Esophagus muscularis mucosa (tissue), 4 donors: ENCODE measurements around the gene CLTB. TPM values are rescaled to one million over a fixed set of nuclear protein-coding genes. Genes with fewer than 3 reads are reported as not detected.
A peak's percentile ranks its signal among the peaks of the same experiment; 100 is the strongest.

Experiments used
- DNase-seq: peaks from one replicate; pipeline ENCODE4 v3.0.0-alpha.2; 2017; ENCODE audit errors: extremely low spot score
- H3K27ac ChIP-seq, 4 donors: fragments of 200-600 bp; sonication (generic); replicated peaks in 1 of 4; 1 replicate in 3 of 4; 2 replicates in 1 of 4; pipeline ENCODE4 v1.5.1; 2016 to 2019; ENCODE audit warnings: mild to moderate bottlenecking in 1 of 4
- H3K27me3 ChIP-seq, 4 donors: fragments of 200-600 bp; sonication (generic); one replicate each; pipeline versions ENCODE4 v1.5.1 to v1.6.0; 2016 to 2019
- H3K36me3 ChIP-seq, 4 donors: fragments of 200-600 bp; sonication (generic); one replicate each; pipeline ENCODE4 v1.5.1; 2016 to 2019
- H3K4me1 ChIP-seq, 4 donors: fragments of 200-600 bp; sonication (generic); one replicate each; pipeline ENCODE4 v1.5.1; 2016 to 2019
- H3K4me3 ChIP-seq, 4 donors: fragments of 200-600 bp; sonication (generic); 1 replicate in 2 of 4; 2 replicates in 2 of 4; pipeline ENCODE4 v1.5.1; 2016 to 2019; ENCODE audit warnings: mild to moderate bottlenecking in 4 of 4, moderate library complexity in 1 of 4
- H3K9me3 ChIP-seq, 4 donors: fragments of 200-600 bp; sonication (generic); 1 replicate in 3 of 4; 2 replicates in 1 of 4; pipeline ENCODE4 v1.5.1; 2016 to 2019
- CTCF ChIP-seq, 3 experiments: fragments of 200-600 bp in 2 of 3; fragments of 450-650 bp in 1 of 3; sonication (generic) in 2 of 3; IDR thresholded peaks; one replicate each; pipeline ENCODE4 v1.5.1; 2017 to 2019; ENCODE audit warnings: antibody characterized with exemption in 3 of 3, mild to moderate bottlenecking in 2 of 3, moderate library complexity in 1 of 3
- EP300 ChIP-seq: sonication (generic); formaldehyde crosslinking; IDR thresholded peaks from one replicate; pipeline ENCODE4 v1.6.1; 2017; ENCODE audit warnings: antibody characterized with exemption
- POLR2A ChIP-seq: fragments of 450-650 bp; IDR thresholded peaks from one replicate; pipeline ENCODE4 v1.6.1; 2017; ENCODE audit warnings: antibody characterized with exemption, moderate library complexity, mild to moderate bottlenecking, low read depth
- POLR2AphosphoS5 ChIP-seq, 2 donors: sonication (generic); formaldehyde crosslinking; IDR thresholded peaks; one replicate each; pipeline ENCODE4 v1.6.1; 2017; ENCODE audit warnings: antibody characterized with exemption in 2 of 2
- WGBS: methylation state at CpG from one replicate; pipeline ENCODE4 v1.1.5; 2018; 5-methylcytosine and 5-hydroxymethylcytosine counted together
- intact Hi-C: fragments of 100-400 bp; cut with DNase I; formaldehyde crosslinking; loops from one replicate; pipeline ENCODE4 v1.15.1; 2023
- total RNA-seq, 4 donors: library from RNA; depleted of rRNA; stranded (reverse); fragments of >200 nt; gene quantifications; one replicate each; pipeline versions ENCODE4 v1.1.0 to v1.2.1, GENCODE V29; 2016

Gene CLTB
- total RNA-seq, 4 donors from 2014 or later, result 220 to 267 (median 239) TPM

GRCh38 chr5:176394096-176394495 is 22.2 kb downstream of the CLTB start:
- Histone ChIP-seq H3K36me3 (peaks cover 19 to 82% (median 73%) of the 10 kb centered on the region in 4 donors), H3K27ac (peak overlapping the region in 1 of 4 donors; percentile 54), H3K4me3 (no peak overlapping the region), H3K4me1 (peaks cover 25 to 39% (median 28%) of the 10 kb centered on the region in 4 donors), H3K9me3 (no peaks in the 10 kb centered on the region), H3K27me3 (no peaks in the 10 kb centered on the region)
- no peak for DNase-seq
- WGBS, result 96% methylated on average over 9 of the region's 9 CpGs
- intact Hi-C loops, result no loop called here
- no peak for TF ChIP-seq EP300
- no peak for TF ChIP-seq POLR2AphosphoS5 (IDR thresholded peaks at IDR 0.05)
- no peak for TF ChIP-seq CTCF (IDR thresholded peaks at IDR 0.05)
- no peak for TF ChIP-seq POLR2A

GRCh38 chr5:176392526-176392925 is 23.8 kb downstream of the CLTB start:
- Histone ChIP-seq H3K27ac (no peak overlapping the region), H3K9me3 (no peaks in the 10 kb centered on the region), H3K36me3 (peaks cover 19 to 72% (median 60%) of the 10 kb centered on the region in 4 donors), H3K4me3 (no peak overlapping the region), H3K27me3 (no peaks in the 10 kb centered on the region), H3K4me1 (peaks cover 30 to 45% (median 33%) of the 10 kb centered on the region in 4 donors)
- intact Hi-C loops, result no loop called here
- no peak for DNase-seq
- WGBS, result 92% methylated on average over 11 of the region's 11 CpGs
- TF ChIP-seq EP300 (no peak), CTCF (IDR thresholded peaks at IDR 0.05) (no peak), POLR2A (no peak), POLR2AphosphoS5 (IDR thresholded peaks at IDR 0.05) (no peak)

GRCh38 chr5:176391999-176392398 is 24.3 kb downstream of the CLTB start:
- peaks cover 36 to 50% (median 39%) of the 10 kb centered on the region in 4 donors for H3K4me1 ChIP-seq
- TF ChIP-seq CTCF (IDR thresholded peaks at IDR 0.05) (no peak), EP300 (no peak), POLR2A (no peak), POLR2AphosphoS5 (IDR thresholded peaks at IDR 0.05) (no peak)
- no peak overlapping the region for H3K27ac ChIP-seq
- no peaks in the 10 kb centered on the region for H3K27me3 ChIP-seq
- DNase-seq, result no peak
- no peaks in the 10 kb centered on the region for H3K9me3 ChIP-seq
- H3K36me3 ChIP-seq, result peaks cover 19 to 66% (median 56%) of the 10 kb centered on the region in 4 donors
- intact Hi-C loops, result no loop called here
- WGBS, result 78% methylated on average over 4 of the region's 4 CpGs
- H3K4me3 ChIP-seq, result no peak overlapping the region

- Histone ChIP-seq H3K9me3 (no peaks in the 10 kb centered on the region), H3K4me3 (no peak overlapping the region), H3K4me1 (peaks cover 36 to 53% (median 44%) of the 10 kb centered on the region in 4 donors), H3K27ac (no peak overlapping the region), H3K27me3 (no peaks in the 10 kb centered on the region), H3K36me3 (peaks cover 19 to 64% (median 51%) of the 10 kb centered on the region in 4 donors)
- intact Hi-C loops, result no loop called here
- peak; percentile 57 for DNase-seq
- no peak for TF ChIP-seq POLR2AphosphoS5 (IDR thresholded peaks at IDR 0.05)
- no peak for TF ChIP-seq EP300
- TF ChIP-seq POLR2A, result no peak
- no peak for TF ChIP-seq CTCF (IDR thresholded peaks at IDR 0.05)
- WGBS, result 88% methylated on average over 4 of the region's 4 CpGs
Measured at GRCh38 chr5:176391479-176391878, 24.9 kb downstream of the CLTB start.
